GM12864 (cell line): ENCODE measurements around the gene DENND1B.
"Not testable (repeated sequence)": the region's sequence is repeated elsewhere in the genome, so short reads cannot be mapped to it uniquely, and the experiment has no call there.

Experiments used
- DNase-seq: peaks from one replicate; pipeline ENCODE4 v3.0.0-alpha.2; 2011; ENCODE audit warnings: low read depth
- H3K4me3 ChIP-seq: 2 replicates; pipeline ENCODE4 v1.5.1; 2011; ENCODE audit warnings: mild to moderate bottlenecking, low read depth, low read length, control low read depth
- CTCF ChIP-seq: IDR thresholded peaks from 2 replicates; pipeline ENCODE4 v1.5.1; 2011; ENCODE audit warnings: low read depth, mild to moderate bottlenecking, moderate library complexity, low read length, control low read depth, inconsistent platforms; ENCODE audit errors: missing control alignments

The DENND1B gene

GRCh38 chr1:197706601-197707000 is 68.7 kb downstream of the DENND1B start:
- no peak overlapping the region for H3K4me3 ChIP-seq
- DNase-seq, result no peak
- no peak for TF ChIP-seq CTCF

GRCh38 chr1:197705941-197706340 is 69.3 kb downstream of the DENND1B start:
- TF ChIP-seq CTCF, result no peak
- no peak for DNase-seq
- H3K4me3 ChIP-seq, result no peak overlapping the region

DNA sequence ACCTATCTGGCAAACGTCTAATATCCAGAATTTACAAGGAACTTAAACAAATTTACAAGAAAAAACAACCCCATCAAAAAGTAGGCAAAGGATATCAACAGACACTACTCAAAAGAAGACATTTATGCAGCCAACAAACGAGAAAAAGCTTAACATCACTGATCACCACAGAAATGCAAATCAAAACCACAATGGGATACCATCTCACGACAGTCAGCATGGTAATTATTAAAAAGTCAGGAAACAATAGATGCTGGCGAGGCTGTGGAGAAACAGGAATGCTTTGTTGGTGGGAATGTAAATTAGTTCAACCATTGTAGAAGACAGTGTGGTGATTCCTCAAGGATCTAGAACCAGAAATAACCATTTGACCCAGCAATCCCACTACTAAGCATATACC is 74.6 kb downstream of the DENND1B start:
- H3K4me3 ChIP-seq, DNase-seq: not testable (repeated sequence)

DNA sequence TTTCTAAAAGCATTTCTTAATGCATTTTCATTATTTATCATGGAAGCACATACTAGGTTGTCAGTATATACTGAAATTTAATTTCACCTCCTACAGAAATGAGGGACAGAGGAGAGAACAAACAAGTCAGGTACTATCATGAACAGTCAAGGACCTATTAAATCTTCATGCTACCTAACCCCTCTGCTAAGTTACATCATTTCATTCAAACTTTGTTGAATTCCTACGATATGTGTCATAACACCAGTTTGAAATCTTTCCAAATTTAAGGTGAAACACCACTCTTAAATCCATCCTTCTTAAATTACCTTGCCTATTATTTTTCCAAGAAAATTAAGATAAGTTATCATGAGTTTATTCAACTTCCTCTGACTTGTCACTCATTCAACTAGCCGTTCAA is 78.9 kb downstream of the DENND1B start:
- no peak for TF ChIP-seq CTCF
- DNase-seq, result no peak
- H3K4me3 ChIP-seq, result no peak overlapping the region

DNA sequence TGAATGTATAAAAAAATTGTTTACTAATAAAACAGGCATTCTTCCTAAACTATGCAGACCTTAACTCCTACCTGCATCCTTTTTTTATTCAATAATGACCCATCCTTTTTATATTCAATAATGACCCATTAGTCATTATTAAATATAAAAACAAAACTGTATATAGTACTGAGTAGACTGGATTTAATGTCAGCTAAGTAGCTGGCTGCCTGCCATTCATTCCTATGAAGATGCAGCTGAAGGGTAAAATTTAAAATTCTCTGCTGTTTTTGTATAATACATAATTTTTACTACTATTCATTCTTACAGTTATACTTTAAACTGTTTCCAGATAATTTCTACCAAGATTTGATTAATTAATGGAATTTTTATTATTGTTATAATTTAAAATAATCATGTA is 79.3 kb downstream of the DENND1B start:
- DNase-seq, result no peak
- no peak for TF ChIP-seq CTCF
- no peak overlapping the region for H3K4me3 ChIP-seq

DNA sequence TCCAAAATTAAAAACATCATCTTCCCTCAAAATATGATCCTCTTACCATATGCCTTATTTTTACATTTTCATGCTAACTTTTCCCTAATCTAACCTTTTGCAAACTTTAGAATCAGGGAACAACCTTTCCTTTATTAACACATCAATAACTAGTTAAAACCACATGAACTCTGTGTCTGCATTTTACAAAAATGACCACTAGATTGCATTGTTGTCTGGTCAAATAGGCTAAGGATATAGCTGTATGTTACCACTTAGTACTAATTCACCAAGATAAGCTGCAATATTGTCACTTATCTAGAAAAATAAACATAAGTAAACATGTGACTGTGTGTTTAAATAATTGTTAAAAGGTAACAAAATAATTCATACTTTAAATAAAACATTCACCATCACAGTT is 82.3 kb downstream of the DENND1B start:
- H3K4me3 ChIP-seq, result no peak overlapping the region
- peak; percentile 20 for TF ChIP-seq CTCF
- no peak for DNase-seq

DNA sequence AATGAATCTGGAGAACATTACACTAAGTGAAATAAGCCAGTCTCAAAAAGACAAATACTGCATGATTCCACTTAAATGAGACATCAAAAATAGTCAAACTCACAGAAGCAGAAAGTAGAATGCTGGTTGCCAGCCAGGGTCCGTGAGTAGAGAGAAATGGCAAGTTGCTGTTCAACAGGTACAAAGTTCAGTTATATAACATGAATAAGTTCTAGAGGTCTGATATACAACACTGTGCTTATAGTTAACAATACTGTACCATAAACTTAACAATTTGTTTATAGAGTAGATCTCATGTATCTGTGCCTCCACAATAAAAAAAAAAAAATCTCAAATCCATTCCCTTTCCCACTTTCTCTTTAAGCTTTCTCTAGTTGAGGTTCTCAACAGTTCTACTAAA is 83.5 kb downstream of the DENND1B start:
- no peak for DNase-seq
- no peak overlapping the region for H3K4me3 ChIP-seq
- TF ChIP-seq CTCF, result no peak

GRCh38 chr1:197690074-197690473 is 85.2 kb downstream of the DENND1B start:
- TF ChIP-seq CTCF, result no peak
- no peak overlapping the region for H3K4me3 ChIP-seq
- no peak for DNase-seq
